OCI-LY1 (cell line): ENCODE data around the gene ESPNL.

Experiments
- H2AFZ ChIP-seq: fragments of 200-600 bp; sonication (generic), shearing (Covaris generic); 2 replicates; pipeline ENCODE4 v1.6.0; 2014; ENCODE audit warnings: antibody characterized with exemption, mild to moderate bottlenecking, low read length
- H3F3A ChIP-seq: fragments of 200-600 bp; sonication (generic), shearing (Covaris generic); 2 replicates; pipeline ENCODE4 v1.6.0; 2014; ENCODE audit warnings: mild to moderate bottlenecking, antibody characterized with exemption, low read length, moderate library complexity; ENCODE audit not compliant: insufficient read depth
- H3K27ac ChIP-seq: fragments of 200-600 bp; sonication (generic); 2 replicates; pipeline ENCODE4 v1.5.1; 2014; ENCODE audit warnings: low read length, mixed run types, mild to moderate bottlenecking, low read depth; ENCODE audit not compliant: poor library complexity, severe bottlenecking
- H3K27me3 ChIP-seq: fragments of 200-600 bp; sonication (generic); 2 replicates; pipeline ENCODE4 v1.6.0; 2014; ENCODE audit warnings: antibody characterized with exemption, mild to moderate bottlenecking, low read length, moderate library complexity; ENCODE audit not compliant: insufficient read depth
- H3K36me3 ChIP-seq: fragments of 200-600 bp; sonication (generic); 2 replicates; pipeline ENCODE4 v1.6.1; 2014; ENCODE audit warnings: mild to moderate bottlenecking, antibody characterized with exemption, low read length, moderate library complexity, mixed read lengths; ENCODE audit not compliant: insufficient read depth
- H3K4me1 ChIP-seq: fragments of 200-600 bp; sonication (generic); 2 replicates; pipeline ENCODE4 v1.5.1; 2014; ENCODE audit warnings: mild to moderate bottlenecking, low read length, moderate library complexity; ENCODE audit not compliant: insufficient read depth, severe bottlenecking
- H3K4me2 ChIP-seq: fragments of 200-600 bp; sonication (generic), shearing (Covaris generic); 2 replicates; pipeline ENCODE4 v1.6.1; 2014; ENCODE audit warnings: low read length
- H3K4me3 ChIP-seq: fragments of 200-600 bp; sonication (generic); 2 replicates; pipeline ENCODE4 v1.5.1; 2014; ENCODE audit warnings: low read length, low read depth, mild to moderate bottlenecking, mixed read lengths; ENCODE audit not compliant: poor library complexity, severe bottlenecking
- H3K79me2 ChIP-seq: fragments of 200-600 bp; shearing (Covaris generic); 2 replicates; pipeline ENCODE4 v1.6.1; 2016; ENCODE audit warnings: mixed run types, low read length, mixed read lengths; ENCODE audit not compliant: insufficient read depth
- H3K9ac ChIP-seq: fragments of 200-600 bp; sonication (generic), shearing (Covaris generic); 2 replicates; pipeline ENCODE4 v1.6.1; 2014; ENCODE audit warnings: mild to moderate bottlenecking, low read length, mixed read lengths
- H3K9me2 ChIP-seq: fragments of 200-600 bp; sonication (generic), shearing (Covaris generic); 2 replicates; pipeline ENCODE4 v1.6.1; 2014; ENCODE audit warnings: low read depth, mild to moderate bottlenecking, low read length, mixed read lengths
- H3K9me3 ChIP-seq: fragments of 200-600 bp; shearing (Covaris generic); 2 replicates; pipeline ENCODE4 v1.6.1; 2014; ENCODE audit warnings: low read length, mixed read lengths
- H4K20me1 ChIP-seq: fragments of 200-600 bp; sonication (generic), shearing (Covaris generic); 2 replicates; pipeline ENCODE4 v1.6.0; 2016; ENCODE audit warnings: mild to moderate bottlenecking, low read length; ENCODE audit not compliant: insufficient read depth
- CTCF ChIP-seq: fragments of 200-600 bp; sonication (generic), shearing (Covaris generic); IDR thresholded peaks from 2 replicates; pipeline ENCODE4 v1.5.1; 2017; ENCODE audit warnings: mild to moderate bottlenecking, antibody characterized with exemption, low read length, moderate library complexity, mixed read lengths
- EZH2 ChIP-seq: fragments of 200-600 bp; sonication (generic), shearing (Covaris generic); IDR thresholded peaks from 2 replicates; pipeline ENCODE4 v1.8.0; 2017; ENCODE audit warnings: borderline replicate concordance, mixed run types, mild to moderate bottlenecking, antibody characterized with exemption, low read length, moderate library complexity, mixed read lengths

ESPNL gene

DNA sequence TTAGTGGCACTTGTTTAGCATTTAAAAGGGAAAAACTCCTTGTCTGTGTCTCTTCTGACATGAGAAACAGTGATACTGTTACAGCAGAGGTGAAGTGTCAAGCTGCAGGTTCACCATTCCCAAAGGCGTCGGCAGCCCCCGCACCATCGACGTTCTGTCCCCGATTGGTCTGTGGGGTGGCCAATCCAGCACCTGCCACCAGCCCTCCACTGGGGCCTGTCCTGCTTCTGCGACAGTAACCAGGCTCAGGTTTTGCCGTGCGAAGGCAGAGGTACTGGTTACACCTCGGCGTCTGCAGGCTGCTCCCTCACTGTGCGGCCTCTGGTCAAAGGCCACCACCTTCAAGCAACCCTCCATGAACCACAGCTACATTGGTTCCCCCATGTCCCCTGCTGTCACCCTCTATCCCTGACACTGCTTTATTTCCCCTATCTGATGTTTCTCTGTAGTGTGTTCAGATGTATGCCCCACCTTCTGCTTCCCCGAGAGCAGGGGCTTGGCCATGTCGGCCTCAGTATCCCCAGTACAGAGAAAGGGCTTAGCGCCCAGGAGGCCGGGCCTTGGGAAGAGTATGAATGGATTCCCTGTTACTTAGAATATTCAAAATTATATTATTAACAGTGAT lies 8.6 kb upstream of the ESPNL start:
- H3K9me2 ChIP-seq, result no peaks in the 10 kb centered on the region
- no peak overlapping the region for H3K27ac ChIP-seq
- no peaks in the 10 kb centered on the region for H3F3A ChIP-seq
- H2AFZ ChIP-seq, result no peak overlapping the region
- no peaks in the 10 kb centered on the region for H3K79me2 ChIP-seq
- 0 out of 2 replicates have a peak, but pooled peaks cover 4% of the 10 kb centered on the region for H3K27me3 ChIP-seq
- no peak overlapping the region for H3K9ac ChIP-seq
- no peaks in the 10 kb centered on the region for H3K9me3 ChIP-seq
- H4K20me1 ChIP-seq, result no peaks in the 10 kb centered on the region
- TF ChIP-seq CTCF, result no peak
- TF ChIP-seq EZH2, result no peak
- H3K36me3 ChIP-seq, result peaks cover 7% of the 10 kb centered on the region; the same call in 1 of the 2 replicates
- no peak overlapping the region for H3K4me2 ChIP-seq
- no peak overlapping the region for H3K4me3 ChIP-seq
- no peaks in the 10 kb centered on the region for H3K4me1 ChIP-seq

DNA sequence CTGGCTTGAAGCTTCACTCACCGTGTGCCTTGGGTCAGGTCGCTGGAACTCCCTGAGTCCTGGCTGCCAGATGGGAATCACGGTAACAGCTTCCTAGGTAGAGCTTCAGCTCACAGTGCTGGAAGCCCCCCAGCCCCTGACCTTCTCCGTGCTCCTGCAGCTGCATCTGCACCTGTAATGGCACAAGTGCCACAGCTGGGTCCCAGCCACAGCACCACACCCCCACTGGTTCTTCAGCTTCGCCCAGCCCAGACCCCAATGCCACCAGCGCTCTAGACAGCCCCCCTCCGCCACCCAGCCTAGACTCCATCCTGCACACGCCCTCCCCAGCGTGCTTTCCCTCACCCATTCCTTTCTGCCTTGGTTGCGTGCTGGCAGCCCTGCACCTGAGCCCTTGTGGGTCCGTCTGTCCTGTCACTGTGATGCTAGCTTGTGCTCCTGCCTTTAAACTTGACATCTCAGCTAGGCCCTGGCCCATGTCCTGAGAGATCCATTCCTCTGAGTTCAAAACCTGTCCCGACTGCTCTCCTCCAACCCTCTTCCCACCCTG lies 7.6 kb upstream of the ESPNL start:
- Histone ChIP-seq H3K27me3 (0 out of 2 replicates have a peak, but pooled peaks cover 4% of the 10 kb centered on the region), H3K4me3 (no peak overlapping the region), H3K36me3 (peaks cover 7% of the 10 kb centered on the region; the same call in 1 of the 2 replicates), H3K4me2 (no peak overlapping the region), H3K9me3 (no peaks in the 10 kb centered on the region), H3K9me2 (no peaks in the 10 kb centered on the region), H3K27ac (no peak overlapping the region), H2AFZ (no peak overlapping the region), H3K4me1 (no peaks in the 10 kb centered on the region), H3K9ac (no peak overlapping the region), H3F3A (no peaks in the 10 kb centered on the region), H3K79me2 (no peaks in the 10 kb centered on the region), H4K20me1 (no peaks in the 10 kb centered on the region)
- no peak for TF ChIP-seq EZH2
- no peak for TF ChIP-seq CTCF

DNA sequence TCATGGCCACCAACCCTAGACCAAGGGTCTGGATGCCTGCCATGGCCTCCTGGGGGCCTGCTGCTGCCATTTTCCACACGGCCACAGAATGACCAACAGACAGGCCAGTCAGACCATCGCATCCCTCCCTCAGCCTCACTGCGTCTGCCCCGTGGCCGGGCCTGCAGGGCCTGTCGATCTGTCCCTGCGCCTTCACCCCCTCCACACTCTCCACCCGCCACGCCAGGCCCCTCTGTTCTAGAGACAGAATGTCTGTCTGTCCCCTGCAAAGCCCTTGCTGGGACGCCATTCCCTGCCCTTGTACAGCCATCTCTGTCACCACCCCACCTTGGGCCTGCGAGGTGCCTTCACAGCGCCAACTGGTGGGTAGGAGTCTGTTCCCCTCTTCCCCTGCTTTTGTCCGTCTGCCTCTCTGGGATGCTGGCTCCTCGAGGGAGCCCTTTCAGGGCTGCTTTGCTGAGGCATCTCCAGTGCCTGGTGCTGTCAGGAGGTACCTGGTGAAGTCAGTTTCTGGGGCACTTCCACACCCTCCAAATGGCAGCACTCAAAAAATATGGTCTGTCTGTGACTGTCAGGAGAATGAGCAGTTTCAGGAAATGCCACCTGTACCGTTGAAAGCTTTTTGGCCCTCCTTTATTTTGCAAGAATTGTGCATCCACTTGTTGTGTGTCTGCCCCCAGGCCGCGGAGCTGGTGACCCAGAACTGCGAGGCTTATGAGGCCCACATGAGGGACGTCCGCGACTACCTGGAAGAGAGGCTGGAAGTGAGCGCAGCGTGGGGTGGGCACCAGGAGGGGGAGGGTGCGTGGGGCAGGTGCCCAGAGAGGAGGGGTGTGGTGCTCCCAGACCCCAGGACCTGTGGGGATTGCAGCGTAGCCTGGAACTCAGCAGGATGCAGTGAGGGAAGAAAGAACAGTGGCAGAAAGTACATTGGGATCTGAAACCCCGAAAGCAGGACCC lies 6.7 kb upstream of the ESPNL start:
- no peak overlapping the region for H3K9ac ChIP-seq
- H3K4me2 ChIP-seq, result no peak overlapping the region
- peaks cover 7% of the 10 kb centered on the region; the same call in 1 of the 2 replicates for H3K36me3 ChIP-seq
- no peak overlapping the region for H2AFZ ChIP-seq
- H3K27ac ChIP-seq, result no peak overlapping the region
- no peaks in the 10 kb centered on the region for H3K9me2 ChIP-seq
- H3K79me2 ChIP-seq, result no peaks in the 10 kb centered on the region
- no peaks in the 10 kb centered on the region for H3K9me3 ChIP-seq
- 0 out of 2 replicates have a peak, but pooled peaks cover 4% of the 10 kb centered on the region for H3K27me3 ChIP-seq
- TF ChIP-seq EZH2, result no peak
- TF ChIP-seq CTCF, result no peak
- H4K20me1 ChIP-seq, result no peaks in the 10 kb centered on the region
- peaks cover under 1% of the 10 kb centered on the region for H3K4me1 ChIP-seq
- no peak overlapping the region for H3K4me3 ChIP-seq
- no peaks in the 10 kb centered on the region for H3F3A ChIP-seq
